Lower leg skin (tissue), 4 donors: ENCODE data around the gene GATA6. TPM values are rescaled to one million over a fixed set of nuclear protein-coding genes. Genes with fewer than 3 reads are reported as not detected.

Experiments
- DNase-seq, 2 donors: peaks; one replicate each; pipeline ENCODE4 v3.0.0-alpha.2; 2019; ENCODE audit warnings: low spot score in 2 of 2
- H3K4me3 ChIP-seq: fragments of 200-600 bp; sonication (generic); 2 replicates; pipeline ENCODE4 v1.5.1; 2017; ENCODE audit warnings: mild to moderate bottlenecking, low read depth; ENCODE audit not compliant: poor library complexity, severe bottlenecking
- CTCF ChIP-seq, 3 donors: fragments of 450-650 bp; IDR thresholded peaks; one replicate each; pipeline ENCODE4 v1.5.1; 2016; ENCODE audit warnings: antibody characterized with exemption in 3 of 3, mild to moderate bottlenecking in 3 of 3, moderate library complexity in 2 of 3
- POLR2A ChIP-seq, 2 donors: fragments of 450-650 bp; IDR thresholded peaks; one replicate each; pipeline ENCODE4 v1.6.1; 2016 to 2017; ENCODE audit warnings: antibody characterized with exemption in 2 of 2, mild to moderate bottlenecking in 1 of 2, moderate library complexity in 1 of 2
- WGBS, 2 donors: methylation state at CpG; one replicate each; pipeline ENCODE4 v1.1.5; 2018; 5-methylcytosine and 5-hydroxymethylcytosine counted together
- intact Hi-C: fragments of 100-400 bp; cut with DNase I; formaldehyde crosslinking; loops from one replicate; pipeline ENCODE4 v1.15.0; 2023; ENCODE audit warnings: low total_unique reads
- total RNA-seq, 4 donors: library from RNA; depleted of rRNA; stranded (reverse); fragments of >200 nt; gene quantifications; one replicate each; pipeline ENCODE4 v1.1.0, GENCODE V29; 2016

The GATA6 gene
- total RNA-seq, 4 donors from 2014 or later, result 0.65 to 6.7 (median 5.1) TPM

- no peak overlapping the region for H3K4me3 ChIP-seq
- intact Hi-C loops, result no loop called here
- DNase-seq, result peak in 1 of 2 donors; percentile 46
- WGBS, 2 donors, result 79 to 84% methylated on average over 8 of the region's 8 CpGs
- TF ChIP-seq POLR2A (IDR thresholded peaks at IDR 0.05), result no peak
- no peak for TF ChIP-seq CTCF (IDR thresholded peaks at IDR 0.05)
Measured at GRCh38 chr18:22149710-22150109, 19.7 kb upstream of the GATA6 start.

- WGBS, 2 donors, result 70 to 76% methylated on average over 10 of the region's 10 CpGs
- peak in 1 of 2 donors; percentile 14 for DNase-seq
- TF ChIP-seq POLR2A (IDR thresholded peaks at IDR 0.05) (no peak), CTCF (IDR thresholded peaks at IDR 0.05) (no peak)
- no peak overlapping the region for H3K4me3 ChIP-seq
- intact Hi-C loops, result no loop called here
Measured at GRCh38 chr18:22152093-22152492, 17.3 kb upstream of the GATA6 start.

- no peak for DNase-seq
- TF ChIP-seq CTCF (IDR thresholded peaks at IDR 0.05), result no peak
- 64 to 67% methylated on average over 3 of the region's 3 CpGs for WGBS, 2 donors
- intact Hi-C loops, result no loop called here
- H3K4me3 ChIP-seq, result no peak overlapping the region
Measured at GRCh38 chr18:22153428-22153827, 16.0 kb upstream of the GATA6 start.

- TF ChIP-seq CTCF (IDR thresholded peaks at IDR 0.05) (no peak), POLR2A (IDR thresholded peaks at IDR 0.05) (no peak)
- DNase-seq, result no peak
- no peak overlapping the region for H3K4me3 ChIP-seq
- intact Hi-C loops, result no loop called here
- WGBS, 2 donors, result 72 to 74% methylated on average over 2 of the region's 2 CpGs
Measured at GRCh38 chr18:22155584-22155983, 13.8 kb upstream of the GATA6 start.

- TF ChIP-seq CTCF (IDR thresholded peaks at IDR 0.05) (no peak), POLR2A (IDR thresholded peaks at IDR 0.05) (no peak)
- H3K4me3 ChIP-seq, result no peak overlapping the region
- WGBS, 2 donors, result 65 to 81% methylated on average over 2 of the region's 2 CpGs
- DNase-seq, result no peak
- intact Hi-C loops, result no loop called here
Measured at GRCh38 chr18:22159014-22159413, 10.4 kb upstream of the GATA6 start.

GRCh38 chr18:22161090-22161489 lies 8.3 kb upstream of the GATA6 start:
- no peak for DNase-seq
- intact Hi-C loops, result no loop called here
- 83 to 88% methylated on average over 5 of the region's 5 CpGs for WGBS, 2 donors
- no peak for TF ChIP-seq CTCF (IDR thresholded peaks at IDR 0.05)
- TF ChIP-seq POLR2A (IDR thresholded peaks at IDR 0.05), result no peak
- no peak overlapping the region for H3K4me3 ChIP-seq
